K562 (cell line): ENCODE data around the gene SCNN1A. TPM values are rescaled to one million over a fixed set of nuclear protein-coding genes. Genes with fewer than 3 reads are reported as not detected.

ENCODE experiments used
- FOXK2 ChIP-seq, 2 experiments: fragments of 450-650 bp; IDR thresholded peaks in 1 of 2; conservative IDR thresholded peaks in 1 of 2; 2 replicates each; pipeline ENCODE4 v1.6.1; 2016; ENCODE audit warnings: low read depth in 2 of 2, mild to moderate bottlenecking in 1 of 2
- HDAC6 ChIP-seq: IDR thresholded peaks from 2 replicates; pipeline ENCODE4 v1.6.1; 2012; ENCODE audit warnings: low read depth, mild to moderate bottlenecking, control low read depth, inconsistent platforms, low read length, moderate library complexity
- ILF3 ChIP-seq: fragments of 450-650 bp; IDR thresholded peaks from 2 replicates; pipeline ENCODE4 v1.6.1; 2018; ENCODE audit warnings: antibody characterized with exemption, mild to moderate bottlenecking, moderate library complexity, borderline replicate concordance
- KAT7 ChIP-seq: sonication (generic); formaldehyde crosslinking; IDR thresholded peaks from 2 replicates; pipeline ENCODE4 v1.8.0; 2022; ENCODE audit warnings: missing genetic modification reagents, mild to moderate bottlenecking, borderline replicate concordance
- KHSRP ChIP-seq: fragments of 450-650 bp; IDR thresholded peaks from 2 replicates; pipeline ENCODE4 v1.6.1; 2017
- LCOR ChIP-seq: sonication (generic); formaldehyde crosslinking; IDR thresholded peaks from 2 replicates; pipeline ENCODE4 v1.8.0; 2022; ENCODE audit warnings: mild to moderate bottlenecking, missing genetic modification reagents
- MIER1 ChIP-seq: fragments of 450-650 bp; IDR thresholded peaks from 2 replicates; pipeline ENCODE4 v1.6.1; 2016; ENCODE audit warnings: antibody characterized with exemption, mild to moderate bottlenecking, low read depth
- ZNF134 ChIP-seq: fragments of 250-450 bp; sonication (Bioruptor Pico); conservative IDR thresholded peaks from 2 replicates; pipeline ENCODE4 v1.4.0; 2020
- ZNF146 ChIP-seq: IDR thresholded peaks from one replicate; pipeline ENCODE4 v1.6.1; 2018; ENCODE audit warnings: missing compliant biosample characterization; ENCODE audit not compliant: unreplicated experiment
- polyA plus RNA-seq, 8 experiments: library from polyadenylated mRNA; depleted of rRNA in 4 of 8; stranded (reverse) in 5 of 8; unstranded in 3 of 8; fragments of >200 nt; fragmentation: Nextera tagmentation in 2 of 8; fragmentation: Illumina TruSeq in 1 of 8; extraction: Ambion mirVana in 2 of 8; extraction: Trizol in 1 of 8; gene quantifications; 2 replicates each; pipeline versions ENCODE4 v1.2.1 to v1.2.3, GENCODE V29; 2011 to 2014; ENCODE audit warnings: inconsistent platforms in 1 of 8, missing spikeins in 1 of 8
- total RNA-seq, 7 experiments: library from RNA; depleted of rRNA in 6 of 7; stranded (reverse); fragments of >200 nt in 6 of 7; fragmentation: Illumina TruSeq in 2 of 7; extraction: Trizol in 2 of 7; gene quantifications; 2 replicates each; pipeline versions ENCODE4 v1.2.1 to v1.2.3, GENCODE V29; 2011 to 2021; ENCODE audit warnings: low replicate concordance in 1 of 7
- TF ChIP-seq, protein P1 (sequence below): fragments of 250-450 bp; sonication (Bioruptor Pico); IDR thresholded peaks from 2 replicates; pipeline ENCODE4 v1.8.0; 2021; ENCODE audit warnings: mild to moderate bottlenecking, moderate library complexity
- TF ChIP-seq, protein P2 (sequence below): fragments of 250-450 bp; sonication (Bioruptor Pico); IDR thresholded peaks from 2 replicates; pipeline ENCODE4 v1.4.0; 2020
- TF ChIP-seq, protein P3 (sequence below), 2 experiments: fragments of 450-650 bp; formaldehyde crosslinking in 1 of 2; IDR thresholded peaks; 2 replicates each; pipeline versions ENCODE4 v1.4.0 to v1.6.1; 2014 to 2020; ENCODE audit warnings: mild to moderate bottlenecking in 2 of 2, borderline replicate concordance in 1 of 2, low read depth in 1 of 2

Gene SCNN1A
- total and polyA plus RNA-seq, 9 of the 15 experiments (the other 6 are each of a cell fraction or from before 2014, with no cell fraction given), result 0.15 to 0.49 (median 0.32) TPM; not detected in 5

DNA sequence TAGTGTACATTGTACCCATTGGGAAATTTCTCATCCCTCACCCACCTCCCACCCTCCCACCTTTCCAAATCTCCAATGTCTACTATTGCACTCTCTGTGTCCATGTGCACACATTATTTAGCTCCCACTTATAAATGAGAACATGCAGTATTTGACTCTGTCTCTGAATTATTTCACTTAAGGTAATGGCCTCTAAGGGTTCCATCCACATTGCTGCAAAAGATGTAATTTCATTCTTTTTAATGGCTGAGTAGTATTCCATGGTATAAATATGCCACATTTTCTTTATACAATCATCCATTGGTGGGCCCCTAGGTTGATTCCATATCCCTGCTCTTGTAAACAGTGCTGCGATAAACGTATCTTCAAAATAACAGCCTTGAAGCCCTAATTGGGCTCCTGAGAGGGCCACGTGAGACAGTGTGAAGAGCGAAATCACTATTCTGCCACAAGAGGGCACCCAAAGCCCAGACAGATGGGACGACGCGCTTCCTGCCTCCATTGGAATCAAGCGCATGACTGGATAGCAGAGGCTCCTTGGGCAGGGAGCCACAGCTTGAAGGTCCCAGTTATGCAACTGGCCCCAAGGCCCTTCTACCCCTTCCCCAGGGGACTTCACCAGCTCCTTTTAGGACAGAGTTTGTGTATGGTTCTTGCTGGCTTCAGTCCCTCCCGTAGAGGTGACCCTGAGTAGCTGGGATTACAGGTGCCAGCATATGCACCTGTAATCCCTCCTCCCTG, 48.1 kb upstream of the SCNN1A start (continued):
- TF ChIP-seq, protein P1, sequence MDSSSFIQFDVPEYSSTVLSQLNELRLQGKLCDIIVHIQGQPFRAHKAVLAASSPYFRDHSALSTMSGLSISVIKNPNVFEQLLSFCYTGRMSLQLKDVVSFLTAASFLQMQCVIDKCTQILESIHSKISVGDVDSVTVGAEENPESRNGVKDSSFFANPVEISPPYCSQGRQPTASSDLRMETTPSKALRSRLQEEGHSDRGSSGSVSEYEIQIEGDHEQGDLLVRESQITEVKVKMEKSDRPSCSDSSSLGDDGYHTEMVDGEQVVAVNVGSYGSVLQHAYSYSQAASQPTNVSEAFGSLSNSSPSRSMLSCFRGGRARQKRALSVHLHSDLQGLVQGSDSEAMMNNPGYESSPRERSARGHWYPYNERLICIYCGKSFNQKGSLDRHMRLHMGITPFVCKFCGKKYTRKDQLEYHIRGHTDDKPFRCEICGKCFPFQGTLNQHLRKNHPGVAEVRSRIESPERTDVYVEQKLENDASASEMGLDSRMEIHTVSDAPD (CRISPR knock-in tag), result no peak
- TF ChIP-seq LCOR (CRISPR knock-in tag) (peak; percentile 56; the same call in 1 of the 2 replicates), ZNF146 (CRISPR knock-in tag) (peak; percentile 51), MIER1 (no peak), ZNF134 (CRISPR knock-in tag) (no peak), ILF3 (no peak), KHSRP (no peak), KAT7 (CRISPR knock-in tag) (no peak), HDAC6 (no peak), FOXK2 (conservative IDR thresholded peaks at IDR 0.05 in 1 of 2, IDR thresholded peaks at IDR 0.05 in 1 of 2; ENCODE audit: low read depth in 2 of 2) (no peak)
- TF ChIP-seq, protein P2, sequence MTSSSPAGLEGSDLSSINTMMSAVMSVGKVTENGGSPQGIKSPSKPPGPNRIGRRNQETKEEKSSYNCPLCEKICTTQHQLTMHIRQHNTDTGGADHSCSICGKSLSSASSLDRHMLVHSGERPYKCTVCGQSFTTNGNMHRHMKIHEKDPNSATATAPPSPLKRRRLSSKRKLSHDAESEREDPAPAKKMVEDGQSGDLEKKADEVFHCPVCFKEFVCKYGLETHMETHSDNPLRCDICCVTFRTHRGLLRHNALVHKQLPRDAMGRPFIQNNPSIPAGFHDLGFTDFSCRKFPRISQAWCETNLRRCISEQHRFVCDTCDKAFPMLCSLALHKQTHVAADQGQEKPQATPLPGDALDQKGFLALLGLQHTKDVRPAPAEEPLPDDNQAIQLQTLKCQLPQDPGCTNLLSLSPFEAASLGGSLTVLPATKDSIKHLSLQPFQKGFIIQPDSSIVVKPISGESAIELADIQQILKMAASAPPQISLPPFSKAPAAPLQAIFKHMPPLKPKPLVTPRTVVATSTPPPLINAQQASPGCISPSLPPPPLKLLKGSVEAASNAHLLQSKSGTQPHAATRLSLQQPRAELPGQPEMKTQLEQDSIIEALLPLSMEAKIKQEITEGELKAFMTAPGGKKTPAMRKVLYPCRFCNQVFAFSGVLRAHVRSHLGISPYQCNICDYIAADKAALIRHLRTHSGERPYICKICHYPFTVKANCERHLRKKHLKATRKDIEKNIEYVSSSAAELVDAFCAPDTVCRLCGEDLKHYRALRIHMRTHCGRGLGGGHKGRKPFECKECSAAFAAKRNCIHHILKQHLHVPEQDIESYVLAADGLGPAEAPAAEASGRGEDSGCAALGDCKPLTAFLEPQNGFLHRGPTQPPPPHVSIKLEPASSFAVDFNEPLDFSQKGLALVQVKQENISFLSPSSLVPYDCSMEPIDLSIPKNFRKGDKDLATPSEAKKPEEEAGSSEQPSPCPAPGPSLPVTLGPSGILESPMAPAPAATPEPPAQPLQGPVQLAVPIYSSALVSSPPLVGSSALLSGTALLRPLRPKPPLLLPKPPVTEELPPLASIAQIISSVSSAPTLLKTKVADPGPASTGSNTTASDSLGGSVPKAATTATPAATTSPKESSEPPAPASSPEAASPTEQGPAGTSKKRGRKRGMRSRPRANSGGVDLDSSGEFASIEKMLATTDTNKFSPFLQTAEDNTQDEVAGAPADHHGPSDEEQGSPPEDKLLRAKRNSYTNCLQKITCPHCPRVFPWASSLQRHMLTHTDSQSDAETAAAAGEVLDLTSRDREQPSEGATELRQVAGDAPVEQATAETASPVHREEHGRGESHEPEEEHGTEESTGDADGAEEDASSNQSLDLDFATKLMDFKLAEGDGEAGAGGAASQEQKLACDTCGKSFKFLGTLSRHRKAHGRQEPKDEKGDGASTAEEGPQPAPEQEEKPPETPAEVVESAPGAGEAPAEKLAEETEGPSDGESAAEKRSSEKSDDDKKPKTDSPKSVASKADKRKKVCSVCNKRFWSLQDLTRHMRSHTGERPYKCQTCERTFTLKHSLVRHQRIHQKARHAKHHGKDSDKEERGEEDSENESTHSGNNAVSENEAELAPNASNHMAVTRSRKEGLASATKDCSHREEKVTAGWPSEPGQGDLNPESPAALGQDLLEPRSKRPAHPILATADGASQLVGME (CRISPR knock-in tag), result no peak
- TF ChIP-seq, protein P3, sequence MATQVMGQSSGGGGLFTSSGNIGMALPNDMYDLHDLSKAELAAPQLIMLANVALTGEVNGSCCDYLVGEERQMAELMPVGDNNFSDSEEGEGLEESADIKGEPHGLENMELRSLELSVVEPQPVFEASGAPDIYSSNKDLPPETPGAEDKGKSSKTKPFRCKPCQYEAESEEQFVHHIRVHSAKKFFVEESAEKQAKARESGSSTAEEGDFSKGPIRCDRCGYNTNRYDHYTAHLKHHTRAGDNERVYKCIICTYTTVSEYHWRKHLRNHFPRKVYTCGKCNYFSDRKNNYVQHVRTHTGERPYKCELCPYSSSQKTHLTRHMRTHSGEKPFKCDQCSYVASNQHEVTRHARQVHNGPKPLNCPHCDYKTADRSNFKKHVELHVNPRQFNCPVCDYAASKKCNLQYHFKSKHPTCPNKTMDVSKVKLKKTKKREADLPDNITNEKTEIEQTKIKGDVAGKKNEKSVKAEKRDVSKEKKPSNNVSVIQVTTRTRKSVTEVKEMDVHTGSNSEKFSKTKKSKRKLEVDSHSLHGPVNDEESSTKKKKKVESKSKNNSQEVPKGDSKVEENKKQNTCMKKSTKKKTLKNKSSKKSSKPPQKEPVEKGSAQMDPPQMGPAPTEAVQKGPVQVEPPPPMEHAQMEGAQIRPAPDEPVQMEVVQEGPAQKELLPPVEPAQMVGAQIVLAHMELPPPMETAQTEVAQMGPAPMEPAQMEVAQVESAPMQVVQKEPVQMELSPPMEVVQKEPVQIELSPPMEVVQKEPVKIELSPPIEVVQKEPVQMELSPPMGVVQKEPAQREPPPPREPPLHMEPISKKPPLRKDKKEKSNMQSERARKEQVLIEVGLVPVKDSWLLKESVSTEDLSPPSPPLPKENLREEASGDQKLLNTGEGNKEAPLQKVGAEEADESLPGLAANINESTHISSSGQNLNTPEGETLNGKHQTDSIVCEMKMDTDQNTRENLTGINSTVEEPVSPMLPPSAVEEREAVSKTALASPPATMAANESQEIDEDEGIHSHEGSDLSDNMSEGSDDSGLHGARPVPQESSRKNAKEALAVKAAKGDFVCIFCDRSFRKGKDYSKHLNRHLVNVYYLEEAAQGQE (IDR thresholded peaks at IDR 0.05; ENCODE audit: borderline replicate concordance), result peak; percentile 90
- TF ChIP-seq, protein P3 (CRISPR knock-in tag; IDR thresholded peaks at IDR 0.05; ENCODE audit: low read depth), result no peak
